ENCODE data around the gene CNTNAP2. TPM values are rescaled to one million over a fixed set of nuclear protein-coding genes. Genes with fewer than 3 reads are reported as not detected.

Gene CNTNAP2
- total RNA-seq, 4 donors from 2014 or later, result 0.42 to 0.71 TPM; not detected in 2

GRCh38 chr7:147183276-147183675 lies 1066.7 kb downstream of the CNTNAP2 start:
- intact Hi-C loops (cut with DNase I; ENCODE audit: low total_unique reads), result no loop called here
- no peak for DNase-seq (ENCODE audit: low spot score in 2 of 2)
- TF ChIP-seq CTCF (IDR thresholded peaks at IDR 0.05) (no peak), POLR2A (IDR thresholded peaks at IDR 0.05) (no peak)
- H3K4me3 ChIP-seq (ENCODE audit: low read depth, poor library complexity, severe bottlenecking), result no peak overlapping the region
- 67 to 69% methylated on average over 2 of the region's 2 CpGs for WGBS, 2 donors

GRCh38 chr7:147188467-147188866 lies 1071.9 kb downstream of the CNTNAP2 start:
- TF ChIP-seq POLR2A (IDR thresholded peaks at IDR 0.05) (no peak), CTCF (IDR thresholded peaks at IDR 0.05) (no peak)
- no peak overlapping the region for H3K4me3 ChIP-seq (ENCODE audit: low read depth, poor library complexity, severe bottlenecking)
- no peak for DNase-seq (ENCODE audit: low spot score in 2 of 2)
- intact Hi-C loops (cut with DNase I; ENCODE audit: low total_unique reads), result loop anchor here (5.0 kb wide), 1 partner anchor 1104 kb away; no protein-coding TSS in a partner anchor
- 80 to 85% methylated on average over 1 of the region's 1 CpG for WGBS, 2 donors

DNA sequence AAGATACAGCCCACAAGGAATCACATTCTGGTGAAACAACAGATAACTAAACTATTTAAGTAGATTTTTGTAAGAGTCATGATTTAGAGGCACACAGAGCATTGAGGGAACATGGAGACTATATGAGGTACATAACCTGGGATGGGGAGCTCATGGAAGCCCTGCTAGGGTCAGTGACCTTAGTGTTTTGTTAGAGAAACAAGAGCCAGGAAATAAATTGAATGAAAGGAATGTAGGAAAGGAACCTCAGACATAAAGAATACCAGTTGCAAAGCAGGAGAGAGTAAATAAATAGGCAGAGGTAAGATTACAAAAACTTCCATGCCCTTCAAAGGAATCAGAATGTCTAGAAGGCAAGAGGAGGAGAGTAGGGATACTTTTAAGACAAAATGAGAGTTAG lies 1076.9 kb downstream of the CNTNAP2 start:
- no peak for DNase-seq (ENCODE audit: low spot score in 2 of 2)
- no peak overlapping the region for H3K4me3 ChIP-seq (ENCODE audit: low read depth, poor library complexity, severe bottlenecking)
- TF ChIP-seq POLR2A (IDR thresholded peaks at IDR 0.05), result no peak
- TF ChIP-seq CTCF (IDR thresholded peaks at IDR 0.05), result no peak
- intact Hi-C loops (cut with DNase I; ENCODE audit: low total_unique reads), result no loop called here

- no peak for TF ChIP-seq CTCF (IDR thresholded peaks at IDR 0.05)
- TF ChIP-seq POLR2A (IDR thresholded peaks at IDR 0.05), result no peak
- WGBS, 2 donors, result 87 to 96% methylated on average over 5 of the region's 5 CpGs
- intact Hi-C loops (cut with DNase I; ENCODE audit: low total_unique reads), result no loop called here
Measured at GRCh38 chr7:147196481-147196880, 1079.9 kb downstream of the CNTNAP2 start.

GRCh38 chr7:147197006-147197405 lies 1080.4 kb downstream of the CNTNAP2 start:
- TF ChIP-seq CTCF (IDR thresholded peaks at IDR 0.05), result no peak
- no peak for TF ChIP-seq POLR2A (IDR thresholded peaks at IDR 0.05)
- 89 to 94% methylated on average over 7 of the region's 7 CpGs for WGBS, 2 donors
- no peak overlapping the region for H3K4me3 ChIP-seq (ENCODE audit: low read depth, poor library complexity, severe bottlenecking)
- DNase-seq (ENCODE audit: low spot score in 2 of 2), result no peak
- intact Hi-C loops (cut with DNase I; ENCODE audit: low total_unique reads), result no loop called here

More at GRCh38 chr7:147196481-147196880, 1079.9 kb downstream of the CNTNAP2 start:
- H3K4me3 ChIP-seq (ENCODE audit: low read depth, poor library complexity, severe bottlenecking), result no peak overlapping the region
- no peak for DNase-seq (ENCODE audit: low spot score in 2 of 2)

DNA sequence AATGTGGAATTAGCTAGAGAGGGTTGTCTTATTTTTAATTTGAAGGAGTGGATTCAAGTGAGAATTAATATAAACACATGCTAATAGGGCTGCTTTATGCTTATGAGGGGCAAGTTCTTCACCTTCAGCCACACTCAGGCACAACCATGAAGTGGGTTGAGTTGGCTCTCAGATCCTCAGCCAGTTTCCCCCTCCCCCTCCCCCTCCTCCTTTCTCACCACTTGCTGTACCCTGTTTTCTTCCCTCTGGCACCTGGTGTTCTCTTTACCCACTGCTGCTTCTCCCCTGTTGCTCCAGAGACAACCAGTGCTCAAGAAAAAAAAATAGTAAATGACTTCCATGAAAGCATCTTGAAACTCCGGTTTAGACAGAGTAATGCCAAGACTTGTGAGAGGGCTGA lies 1083.3 kb downstream of the CNTNAP2 start:
- 27 to 47% methylated on average over 1 of the region's 1 CpG for WGBS, 2 donors
- no peak for DNase-seq (ENCODE audit: low spot score in 2 of 2)
- TF ChIP-seq POLR2A (IDR thresholded peaks at IDR 0.05), result no peak
- no peak for TF ChIP-seq CTCF (IDR thresholded peaks at IDR 0.05)
- intact Hi-C loops (cut with DNase I; ENCODE audit: low total_unique reads), result no loop called here
- H3K4me3 ChIP-seq (ENCODE audit: low read depth, poor library complexity, severe bottlenecking), result no peak overlapping the region

Measured in lower leg skin (tissue), 4 donors.